NCI-H510A (cell line): ENCODE results near the gene TGFA.

Source experiments
- DNase-seq: peaks from one replicate; lab custom pipeline; 2025; lab: John Stamatoyannopoulos, UW

TGFA gene

DNA sequence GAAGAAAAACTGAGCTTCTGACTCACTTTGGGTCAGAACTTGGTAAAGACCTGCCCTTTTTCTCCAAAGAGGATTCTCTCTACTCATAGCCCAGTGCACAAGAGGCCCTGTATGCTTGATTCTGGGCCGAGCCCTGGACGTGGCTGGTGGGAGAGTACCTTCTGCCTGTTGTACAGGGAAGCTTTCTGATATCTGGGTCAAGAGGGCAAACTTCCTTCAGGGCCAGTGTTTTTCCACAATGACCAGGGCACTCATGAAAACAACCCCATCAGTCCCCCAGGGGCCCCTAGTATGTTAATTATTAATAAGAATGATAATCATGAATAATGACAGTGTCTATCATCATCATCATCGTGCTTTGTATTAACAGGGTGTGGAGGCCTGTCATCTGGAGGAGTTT, 90.0 kb downstream of the TGFA start:
- DNase-seq, result no peak

DNA sequence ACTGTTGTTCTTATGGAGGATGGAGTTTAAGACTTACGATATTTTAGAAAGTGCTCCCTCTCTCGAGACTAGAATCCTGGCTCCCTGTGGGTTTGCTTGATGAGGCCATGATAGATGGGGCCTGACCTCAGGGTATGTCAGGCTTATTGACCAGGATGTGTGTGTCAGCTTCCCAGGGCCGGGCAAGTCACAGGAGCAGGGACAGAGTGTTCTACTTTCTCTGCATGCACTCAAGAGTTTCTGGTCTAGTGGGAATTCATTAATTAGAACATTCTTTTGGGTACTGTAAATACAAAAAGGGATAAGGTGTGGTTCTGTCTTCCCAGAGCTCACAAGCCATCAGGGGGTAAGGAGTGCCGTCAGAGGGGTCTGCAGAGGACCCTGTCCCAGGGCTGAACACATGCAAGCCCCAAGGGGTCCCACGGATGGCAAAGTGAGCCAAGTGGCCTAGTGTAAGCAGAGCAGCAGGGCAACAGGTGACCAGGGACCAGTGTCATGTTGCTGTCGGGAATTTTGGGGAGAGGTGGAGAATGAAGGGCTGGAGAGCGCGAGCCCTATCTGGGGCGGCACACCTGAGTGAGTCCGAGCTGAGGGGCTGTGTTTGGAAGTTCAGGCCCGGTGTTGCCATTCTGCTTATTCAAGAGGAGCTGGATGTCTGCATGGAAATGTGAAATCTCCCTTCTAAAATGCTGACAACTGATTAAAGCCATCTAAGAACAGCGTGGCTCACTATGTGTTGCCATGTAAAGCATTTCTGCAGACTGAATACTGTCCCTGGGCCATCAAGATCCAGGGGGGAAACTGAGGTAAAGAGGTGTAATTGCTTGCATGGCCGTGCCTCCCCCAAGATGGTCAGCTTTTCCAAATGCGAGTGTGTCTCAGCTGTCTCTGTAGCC, 91.4 kb downstream of the TGFA start:
- no peak for DNase-seq

DNA sequence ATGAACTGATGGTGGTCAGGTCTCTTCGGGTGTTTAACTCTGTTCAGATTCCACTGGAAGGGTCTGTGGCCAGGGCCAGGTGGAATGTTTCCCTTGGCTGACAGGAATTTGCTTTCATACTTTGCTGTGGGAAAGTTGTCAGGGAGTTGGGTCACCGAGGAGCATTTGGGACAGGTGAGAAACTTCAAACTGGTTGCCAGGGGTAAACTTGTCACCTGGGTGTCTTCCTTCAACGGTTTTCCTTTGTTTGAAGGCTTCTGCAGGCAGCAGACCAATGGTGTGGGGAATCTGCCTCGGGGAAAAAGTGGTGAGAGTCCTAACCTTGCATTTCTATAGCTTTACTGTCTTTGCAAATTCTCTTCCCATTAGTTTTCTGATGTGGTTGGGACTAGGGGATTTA, 92.2 kb downstream of the TGFA start:
- no peak for DNase-seq

DNA sequence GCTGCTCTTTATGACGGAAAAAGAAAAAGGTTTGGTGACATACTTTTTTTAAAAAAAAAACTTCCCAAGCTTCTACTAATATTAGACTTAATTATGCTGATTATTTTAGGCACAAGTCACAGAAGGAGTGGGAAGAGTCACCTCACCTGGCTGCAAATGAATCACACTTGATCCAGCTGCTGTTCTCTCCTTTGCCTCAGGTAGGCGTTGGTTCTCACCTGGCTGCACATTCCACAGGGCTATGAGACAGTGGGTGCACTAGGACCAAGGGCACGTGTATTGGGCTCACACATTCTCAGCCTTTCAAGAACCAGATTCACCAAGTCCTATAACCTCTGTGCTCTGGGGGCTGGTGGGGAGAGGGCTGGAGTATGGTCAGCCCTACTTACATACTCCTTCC, 93.3 kb downstream of the TGFA start:
- DNase-seq, result no peak

DNA sequence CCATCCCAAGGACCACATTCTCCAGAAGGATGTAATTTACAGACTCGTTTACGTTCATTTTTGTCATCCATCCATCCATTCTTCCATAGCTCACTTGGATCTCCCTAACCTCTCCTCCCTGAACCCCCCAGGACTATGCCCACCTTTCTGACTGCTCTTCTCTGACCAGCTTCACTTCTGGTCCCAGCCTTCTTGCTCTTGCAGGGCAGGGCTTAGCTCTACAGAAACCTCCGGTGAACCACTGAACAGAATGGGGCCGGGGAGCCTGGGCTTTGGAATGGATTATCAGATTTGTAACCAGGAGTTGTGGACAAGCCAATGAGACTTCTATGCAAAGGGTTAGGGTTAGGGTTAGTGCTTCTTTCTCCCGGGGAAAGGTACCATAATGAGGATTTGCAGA, 95.0 kb downstream of the TGFA start:
- no peak for DNase-seq

DNA sequence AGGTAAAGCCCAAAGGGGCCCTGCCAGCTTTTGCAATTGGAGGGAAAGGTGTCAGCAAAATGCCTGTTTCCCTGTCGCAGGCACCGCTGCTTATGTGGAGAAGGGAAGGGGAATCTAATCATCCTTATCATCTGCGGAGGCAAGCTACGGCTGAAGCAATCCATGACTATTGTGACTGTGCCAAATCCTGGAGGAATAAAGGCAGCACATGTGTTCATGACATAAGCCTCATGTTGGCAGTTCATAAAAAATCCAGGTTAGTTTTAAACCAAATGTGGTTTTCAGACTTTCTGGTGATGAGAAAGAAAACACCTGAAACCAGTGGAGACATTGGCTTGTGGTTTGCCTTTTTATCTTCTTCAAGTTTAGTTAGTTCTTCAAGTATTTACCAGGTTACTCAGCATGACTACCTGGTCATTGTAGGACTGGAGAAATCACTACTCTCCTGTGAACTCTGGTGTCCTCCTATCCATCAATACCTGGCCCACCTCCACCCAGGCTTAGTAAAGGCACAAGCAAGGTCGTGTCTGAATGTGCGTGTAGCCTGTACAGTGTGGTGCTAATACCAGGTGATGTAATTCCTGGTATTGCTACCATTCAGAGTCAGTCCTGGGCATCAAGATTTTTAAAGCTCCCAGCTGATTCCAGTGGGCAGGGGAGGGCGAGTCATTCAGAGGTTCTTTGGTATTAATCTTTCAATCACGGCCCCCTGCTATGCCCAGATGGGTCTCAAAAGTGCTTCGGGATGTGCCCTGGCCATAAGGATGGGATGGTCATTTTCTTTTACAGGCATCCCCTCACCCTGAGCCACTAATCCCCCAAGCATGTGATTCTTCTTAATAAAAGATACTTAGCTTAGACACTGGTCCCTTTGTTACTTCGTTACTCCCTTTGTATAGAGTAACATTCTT, 96.8 kb downstream of the TGFA start:
- no peak for DNase-seq

DNA sequence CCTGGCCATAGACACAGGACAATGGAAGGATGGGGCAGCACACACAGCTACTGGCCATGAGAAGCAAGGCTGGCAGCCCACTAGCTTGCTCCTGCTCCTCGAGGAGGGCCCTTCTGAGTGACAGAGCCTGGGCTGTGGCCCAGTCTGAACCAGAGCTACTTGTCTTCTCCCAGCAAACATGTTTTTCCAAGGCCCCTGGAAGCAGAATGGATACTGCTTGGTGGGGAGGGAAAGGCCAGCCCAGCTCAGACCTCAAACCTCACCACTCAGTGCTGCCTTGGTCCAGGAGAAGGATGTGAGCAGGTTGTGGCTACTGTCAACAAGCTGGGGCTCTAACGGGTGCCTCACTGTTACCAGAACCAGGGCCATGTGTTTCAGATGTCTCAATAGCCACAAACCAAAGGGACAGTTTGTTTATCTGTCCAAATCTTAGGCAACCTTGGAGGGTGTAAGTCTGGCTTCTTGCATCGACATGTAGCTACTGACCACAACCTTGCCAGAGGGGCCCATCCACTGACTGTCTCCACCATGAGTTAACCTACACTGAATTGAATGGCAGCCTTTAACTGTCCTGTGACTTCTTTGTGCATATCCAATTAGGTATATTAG, 98.6 kb downstream of the TGFA start:
- no peak for DNase-seq

- DNase-seq, result no peak
Measured at GRCh38 chr2:70450641-70451250, 102.9 kb downstream of the TGFA start.

DNA sequence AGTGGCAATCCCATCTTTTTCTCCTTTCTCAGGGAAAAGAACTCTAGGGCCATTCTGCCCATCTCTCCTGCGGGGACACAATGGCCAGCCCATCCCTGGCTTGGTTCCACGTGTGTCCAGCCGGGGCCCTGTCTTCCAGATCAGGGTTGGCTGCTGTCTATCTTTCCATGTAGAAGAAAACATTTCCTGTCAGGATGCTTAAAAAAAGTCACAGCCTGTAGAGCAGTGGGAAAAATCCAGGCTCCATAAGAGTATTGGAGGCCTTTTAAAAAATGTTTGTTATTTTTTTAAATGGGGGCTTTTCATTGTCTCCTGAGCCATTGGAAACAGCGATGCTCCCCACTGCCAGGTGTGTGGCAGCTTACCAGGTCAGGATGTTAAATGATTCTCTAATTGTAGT, 105.6 kb downstream of the TGFA start:
- no peak for DNase-seq

GRCh38 chr2:70443726-70444125, 109.9 kb downstream of the TGFA start:
- DNase-seq, result no peak

DNA sequence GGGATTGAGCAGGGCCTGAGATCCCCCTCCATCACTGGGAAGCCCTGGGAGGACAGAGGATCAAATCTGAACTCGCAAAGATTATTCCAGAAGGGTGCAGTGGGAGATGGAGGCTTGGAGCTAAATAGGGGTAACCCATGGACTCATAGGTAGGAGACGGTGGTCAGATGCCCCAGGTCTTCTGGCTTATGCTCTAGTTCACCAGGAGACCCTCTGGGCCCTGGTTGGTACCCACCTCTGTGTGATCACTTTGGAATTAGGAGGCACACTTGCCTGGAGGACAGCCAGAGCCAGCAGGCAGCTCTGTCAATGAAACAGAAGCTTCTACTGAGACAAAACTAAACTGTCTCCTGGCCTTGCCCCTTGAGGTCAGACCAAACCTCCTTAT, 110.6 kb downstream of the TGFA start:
- DNase-seq, result no peak

GRCh38 chr2:70442301-70443077, 111.1 kb downstream of the TGFA start:
- no peak for DNase-seq

GRCh38 chr2:70440621-70441020, 113.0 kb downstream of the TGFA start:
- no peak for DNase-seq

GRCh38 chr2:70435138-70435537, 118.5 kb downstream of the TGFA start:
- DNase-seq, result no peak

DNA sequence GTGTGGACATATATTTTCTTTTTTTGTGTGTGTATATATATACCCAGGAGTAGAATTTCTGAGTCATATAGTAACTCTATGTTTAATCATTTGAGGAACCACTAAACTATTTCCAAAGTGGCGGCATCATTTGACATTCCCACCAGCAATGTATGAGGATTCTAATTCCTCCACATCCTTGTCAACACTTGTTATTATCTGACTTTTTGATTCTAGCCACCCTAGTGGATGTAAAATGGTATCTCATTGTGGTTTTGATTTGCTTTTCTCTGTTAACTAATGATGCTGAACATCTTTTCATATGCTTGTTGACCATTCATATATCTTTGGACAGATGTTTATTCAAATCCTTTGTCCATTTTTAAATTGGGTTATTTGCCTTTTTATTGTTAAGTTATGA, 120.3 kb downstream of the TGFA start:
- no peak for DNase-seq

DNA sequence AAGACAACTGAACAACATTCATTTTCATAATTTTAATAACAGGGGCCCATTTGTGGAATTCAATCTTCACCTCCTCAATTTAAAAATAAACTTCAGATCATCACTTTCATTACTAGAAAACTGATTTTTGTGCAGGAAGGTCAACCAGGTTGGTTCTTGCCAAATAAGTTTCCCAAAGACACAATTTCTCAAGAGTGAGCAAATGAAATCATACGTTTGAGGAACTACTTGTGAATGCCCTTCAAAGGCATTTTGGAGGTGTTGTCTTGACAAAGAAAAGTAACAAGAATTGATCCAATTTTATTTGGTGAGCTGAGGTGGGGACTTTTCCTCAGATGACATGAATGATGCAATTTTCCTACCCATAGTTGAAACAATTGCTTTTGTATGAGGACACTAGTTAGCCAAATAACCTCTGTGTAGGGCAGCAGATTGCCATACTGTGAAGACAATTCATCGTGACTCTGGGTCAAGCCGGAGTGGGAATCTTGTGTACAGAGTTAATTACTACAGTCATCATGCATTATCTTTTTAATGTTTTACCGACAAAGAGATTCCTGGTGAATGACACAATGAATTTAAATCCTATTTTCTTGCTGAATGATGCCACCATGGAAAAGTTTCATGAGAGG, 121.8 kb downstream of the TGFA start:
- DNase-seq, result no peak

DNA sequence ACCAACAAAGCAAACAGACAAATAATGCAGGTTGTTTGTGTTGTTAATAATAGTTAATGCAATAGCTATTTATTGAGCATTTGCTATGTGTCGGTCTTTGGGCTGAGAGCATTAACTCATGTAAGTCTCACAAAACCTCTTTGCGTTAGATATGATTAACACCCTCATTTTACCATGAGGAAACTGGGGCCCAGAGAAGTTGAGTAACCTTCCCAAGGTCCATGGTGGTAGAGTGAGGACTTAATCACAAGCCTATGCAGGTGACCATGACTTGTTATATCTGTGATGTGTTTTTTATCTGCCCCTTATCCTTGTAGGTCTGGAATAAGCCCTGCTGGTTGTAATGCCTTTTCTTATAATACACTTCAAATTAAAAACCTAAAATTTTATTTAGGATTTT, 127.3 kb downstream of the TGFA start:
- DNase-seq, result no peak

GRCh38 chr2:70425682-70426301, 127.8 kb downstream of the TGFA start:
- no peak for DNase-seq

GRCh38 chr2:70420740-70421139, 132.9 kb downstream of the TGFA start:
- DNase-seq, result no peak

GRCh38 chr2:70420143-70420542, 133.5 kb downstream of the TGFA start:
- no peak for DNase-seq

DNA sequence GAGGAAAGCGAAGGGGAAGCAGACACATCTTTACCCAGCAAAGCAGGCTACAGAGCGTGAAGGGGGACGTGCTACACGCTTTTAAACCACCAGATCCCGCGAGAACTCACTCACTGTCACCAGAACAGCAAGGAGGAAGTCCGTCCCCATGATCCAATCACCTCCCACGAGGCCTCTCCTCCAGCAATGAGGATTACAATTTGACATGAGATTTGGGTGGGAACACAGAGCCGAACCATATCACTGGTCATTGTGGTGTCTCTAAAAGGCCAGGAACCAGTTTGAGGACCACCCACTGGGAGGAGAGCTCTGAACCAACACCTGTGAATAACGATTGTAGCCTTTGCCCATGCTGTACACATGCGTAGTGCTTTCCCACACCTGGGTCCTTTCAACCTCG, 135.1 kb downstream of the TGFA start:
- no peak for DNase-seq
